Activated T-helper 17 cell treated with anti-CD3 and anti-CD28 coated beads, Interleukin-2, amount 50 U/mL, for 72 hours (primary cell): ENCODE measurements around the gene TAF15. TPM values are rescaled to one million over a fixed set of nuclear protein-coding genes. Genes with fewer than 3 reads are reported as not detected.

ENCODE experiments used
- ATAC-seq: fragments of 150-1000 bp; cut with Tn5 transposase; replicated peaks from 2 replicates; pipeline ENCODE4 v1.10.0; 2021; ENCODE audit warnings: mild to moderate bottlenecking, moderate library complexity
- H3K27ac Mint-ChIP-seq: one replicate; pipeline ENCODE4 v1.8.0; 2022; ENCODE audit warnings: mixed read lengths
- H3K27me3 Mint-ChIP-seq: one replicate; pipeline ENCODE4 v1.8.0; 2022; ENCODE audit warnings: mixed read lengths
- H3K36me3 Mint-ChIP-seq: one replicate; pipeline ENCODE4 v1.8.0; 2022; ENCODE audit warnings: low read depth, mild to moderate bottlenecking, mixed read lengths
- H3K4me1 Mint-ChIP-seq: one replicate; pipeline ENCODE4 v1.8.0; 2022; ENCODE audit warnings: mixed read lengths
- H3K4me3 Mint-ChIP-seq: one replicate; pipeline ENCODE4 v1.8.0; 2022; ENCODE audit warnings: mild to moderate bottlenecking, mixed read lengths
- H3K9me3 Mint-ChIP-seq: one replicate; pipeline ENCODE4 v1.8.0; 2022; ENCODE audit warnings: mixed read lengths
- total RNA-seq, 2 donors: library from RNA; stranded (reverse); gene quantifications; one replicate each; pipeline ENCODE4 v1.2.3, GENCODE V29; 2022

TAF15 gene
- total RNA-seq, 2 donors from 2014 or later = 240 to 282 TPM

DNA sequence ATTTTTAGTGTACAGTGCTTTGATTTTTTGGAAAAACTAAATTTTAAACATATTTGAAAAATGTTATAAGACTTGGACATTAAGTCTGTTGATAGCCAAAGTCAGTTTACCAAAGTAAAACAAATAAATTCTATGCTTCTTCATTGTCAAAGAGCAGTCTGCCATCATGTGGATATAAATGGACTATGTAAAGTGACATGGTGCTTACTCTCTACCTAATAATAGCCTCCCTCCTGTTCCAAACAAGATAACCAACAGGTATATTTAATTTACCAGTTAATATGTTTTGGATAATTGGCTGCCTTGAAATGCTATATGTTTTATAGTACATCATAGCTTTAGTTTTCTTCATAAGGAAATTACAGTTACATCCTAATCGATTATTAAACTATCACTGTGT is 15.9 kb downstream of the TAF15 start:
- no peaks in the 10 kb centered on the region for H3K9me3 Mint-ChIP-seq
- H3K4me1 Mint-ChIP-seq = peaks cover 7% of the 10 kb centered on the region
- H3K4me3 Mint-ChIP-seq = no peak overlapping the region
- H3K27me3 Mint-ChIP-seq = no peaks in the 10 kb centered on the region
- no peak overlapping the region for H3K27ac Mint-ChIP-seq
- ATAC-seq = no peak
- H3K36me3 Mint-ChIP-seq = peaks cover 98% of the 10 kb centered on the region

- H3K9me3 Mint-ChIP-seq = no peaks in the 10 kb centered on the region
- no peak for ATAC-seq
- peak overlapping the region; percentile 5 for H3K27ac Mint-ChIP-seq
- H3K36me3 Mint-ChIP-seq = peaks cover 98% of the 10 kb centered on the region
- H3K4me1 Mint-ChIP-seq = peaks cover 4% of the 10 kb centered on the region
- no peak overlapping the region for H3K4me3 Mint-ChIP-seq
- H3K27me3 Mint-ChIP-seq = no peaks in the 10 kb centered on the region
These were observed 31.8 kb downstream of the TAF15 start for GRCh38 chr17:35841101-35841500.

GRCh38 chr17:35841505-35841904 is 32.2 kb downstream of the TAF15 start:
- no peaks in the 10 kb centered on the region for H3K27me3 Mint-ChIP-seq
- no peak overlapping the region for H3K27ac Mint-ChIP-seq
- no peaks in the 10 kb centered on the region for H3K9me3 Mint-ChIP-seq
- H3K4me3 Mint-ChIP-seq = no peak overlapping the region
- peaks cover 4% of the 10 kb centered on the region for H3K4me1 Mint-ChIP-seq
- peaks cover 98% of the 10 kb centered on the region for H3K36me3 Mint-ChIP-seq
- ATAC-seq = no peak

GRCh38 chr17:35842239-35842638 is 33.0 kb downstream of the TAF15 start:
- no peaks in the 10 kb centered on the region for H3K27me3 Mint-ChIP-seq
- ATAC-seq = no peak
- H3K9me3 Mint-ChIP-seq = no peaks in the 10 kb centered on the region
- H3K4me1 Mint-ChIP-seq = peaks cover 4% of the 10 kb centered on the region
- no peak overlapping the region for H3K27ac Mint-ChIP-seq
- no peak overlapping the region for H3K4me3 Mint-ChIP-seq
- H3K36me3 Mint-ChIP-seq = peaks cover 98% of the 10 kb centered on the region

GRCh38 chr17:35843698-35844097 is 34.4 kb downstream of the TAF15 start:
- Mint-ChIP-seq H3K4me3 (no peak overlapping the region), H3K4me1 (peaks cover 4% of the 10 kb centered on the region), H3K27ac (peak overlapping the region; percentile 30), H3K36me3 (peaks cover 98% of the 10 kb centered on the region), H3K9me3 (no peaks in the 10 kb centered on the region), H3K27me3 (no peaks in the 10 kb centered on the region)
- ATAC-seq = no peak

DNA sequence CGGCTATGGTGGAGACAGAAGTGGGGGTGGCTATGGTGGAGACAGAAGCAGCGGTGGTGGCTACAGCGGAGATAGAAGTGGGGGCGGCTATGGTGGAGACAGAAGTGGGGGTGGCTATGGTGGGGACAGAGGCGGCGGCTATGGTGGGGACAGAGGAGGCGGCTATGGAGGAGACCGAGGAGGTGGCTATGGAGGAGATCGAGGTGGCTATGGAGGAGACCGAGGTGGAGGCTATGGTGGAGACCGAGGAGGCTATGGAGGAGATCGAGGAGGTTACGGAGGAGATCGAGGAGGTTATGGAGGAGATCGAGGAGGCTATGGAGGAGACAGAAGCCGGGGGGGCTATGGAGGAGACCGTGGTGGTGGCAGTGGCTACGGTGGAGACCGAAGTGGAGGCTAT is 35.3 kb downstream of the TAF15 start:
- Mint-ChIP-seq H3K36me3 (peaks cover 100% of the 10 kb centered on the region), H3K9me3 (no peaks in the 10 kb centered on the region), H3K27ac (no peak overlapping the region), H3K4me3 (no peak overlapping the region), H3K4me1 (peaks cover 7% of the 10 kb centered on the region), H3K27me3 (no peaks in the 10 kb centered on the region)
- ATAC-seq = no peak

DNA sequence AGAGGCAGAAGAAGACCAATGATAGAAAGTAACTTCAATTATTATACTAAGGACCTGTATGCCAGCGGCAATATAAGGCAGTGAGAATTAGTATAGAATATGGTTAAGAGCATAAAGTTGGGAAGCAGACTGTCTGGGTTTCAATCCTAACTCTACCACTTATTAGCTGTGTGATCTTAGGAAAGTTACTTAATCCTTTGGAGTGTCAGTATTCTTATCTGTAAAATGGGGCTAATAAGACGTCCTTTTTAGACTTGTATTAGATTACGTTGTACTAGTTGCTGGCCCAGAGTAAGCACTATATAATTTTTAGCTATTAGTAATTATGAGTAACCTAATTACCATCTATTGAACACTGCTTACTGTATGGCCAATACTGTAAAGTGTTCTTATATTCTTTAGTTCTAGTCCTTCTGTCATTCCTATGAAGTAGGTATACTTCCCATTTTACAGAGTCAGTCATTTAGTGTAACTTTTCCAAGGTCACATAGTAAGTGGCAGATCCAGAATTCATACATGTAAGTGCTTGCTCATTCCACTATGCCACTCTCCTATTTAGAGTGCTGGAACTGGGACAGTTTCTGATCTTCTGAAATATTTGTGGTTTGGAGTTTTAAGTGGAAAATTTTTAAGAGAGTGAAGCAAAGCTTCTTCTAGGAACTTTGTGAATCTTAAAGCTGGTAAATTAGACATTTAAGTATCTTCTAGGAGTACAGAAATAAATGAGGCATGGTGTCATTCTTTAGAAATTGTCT is 36.9 kb downstream of the TAF15 start:
- Mint-ChIP-seq H3K27ac (peak overlapping the region; percentile 20), H3K27me3 (no peaks in the 10 kb centered on the region), H3K4me3 (no peak overlapping the region), H3K9me3 (no peaks in the 10 kb centered on the region), H3K4me1 (peaks cover 12% of the 10 kb centered on the region), H3K36me3 (peaks cover 97% of the 10 kb centered on the region)
- ATAC-seq = peak; percentile 13

- H3K27me3 Mint-ChIP-seq = no peaks in the 10 kb centered on the region
- no peak for ATAC-seq
- no peak overlapping the region for H3K4me3 Mint-ChIP-seq
- peaks cover 94% of the 10 kb centered on the region for H3K36me3 Mint-ChIP-seq
- peak overlapping the region; percentile 20 for H3K27ac Mint-ChIP-seq
- no peaks in the 10 kb centered on the region for H3K9me3 Mint-ChIP-seq
- peaks cover 15% of the 10 kb centered on the region for H3K4me1 Mint-ChIP-seq
These were observed 37.7 kb downstream of the TAF15 start for GRCh38 chr17:35847006-35847405.

DNA sequence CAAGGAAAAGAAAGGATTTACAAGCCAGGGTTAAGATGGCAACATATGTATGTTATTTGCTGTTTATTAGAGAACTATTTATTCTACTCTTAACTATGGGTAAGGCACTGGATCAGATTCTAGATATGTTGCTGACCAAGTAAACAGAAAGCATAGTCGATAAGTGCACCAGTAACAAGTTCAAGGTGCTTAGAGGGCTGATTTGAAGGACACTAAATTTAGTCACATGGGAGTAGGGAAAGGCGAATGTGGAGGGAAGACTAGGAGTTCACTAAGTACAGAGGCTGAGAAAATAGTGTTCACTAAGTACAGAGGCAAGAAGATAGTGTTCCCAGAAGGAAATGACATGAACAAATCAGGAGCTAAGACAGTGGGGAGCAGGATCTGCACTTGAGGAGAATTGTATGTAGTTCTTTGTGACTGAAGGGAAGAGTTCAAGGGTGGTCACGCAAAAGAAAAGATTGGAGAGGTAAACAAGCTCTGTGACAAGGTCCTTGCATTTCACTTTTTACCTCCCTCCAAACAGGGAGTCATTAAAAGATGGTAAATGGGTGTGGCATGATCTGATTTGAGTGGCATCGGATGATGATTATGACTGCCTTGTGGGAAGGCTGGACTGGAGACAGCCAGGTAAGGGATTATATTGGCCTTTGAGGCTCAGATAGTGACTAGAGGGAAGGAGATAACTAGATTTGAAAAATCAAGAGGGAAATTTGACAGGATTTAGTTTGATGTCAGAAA is 38.5 kb downstream of the TAF15 start:
- Mint-ChIP-seq H3K27me3 (no peaks in the 10 kb centered on the region), H3K36me3 (peaks cover 93% of the 10 kb centered on the region), H3K27ac (no peak overlapping the region), H3K9me3 (no peaks in the 10 kb centered on the region), H3K4me1 (peaks cover 15% of the 10 kb centered on the region), H3K4me3 (no peak overlapping the region)
- no peak for ATAC-seq

DNA sequence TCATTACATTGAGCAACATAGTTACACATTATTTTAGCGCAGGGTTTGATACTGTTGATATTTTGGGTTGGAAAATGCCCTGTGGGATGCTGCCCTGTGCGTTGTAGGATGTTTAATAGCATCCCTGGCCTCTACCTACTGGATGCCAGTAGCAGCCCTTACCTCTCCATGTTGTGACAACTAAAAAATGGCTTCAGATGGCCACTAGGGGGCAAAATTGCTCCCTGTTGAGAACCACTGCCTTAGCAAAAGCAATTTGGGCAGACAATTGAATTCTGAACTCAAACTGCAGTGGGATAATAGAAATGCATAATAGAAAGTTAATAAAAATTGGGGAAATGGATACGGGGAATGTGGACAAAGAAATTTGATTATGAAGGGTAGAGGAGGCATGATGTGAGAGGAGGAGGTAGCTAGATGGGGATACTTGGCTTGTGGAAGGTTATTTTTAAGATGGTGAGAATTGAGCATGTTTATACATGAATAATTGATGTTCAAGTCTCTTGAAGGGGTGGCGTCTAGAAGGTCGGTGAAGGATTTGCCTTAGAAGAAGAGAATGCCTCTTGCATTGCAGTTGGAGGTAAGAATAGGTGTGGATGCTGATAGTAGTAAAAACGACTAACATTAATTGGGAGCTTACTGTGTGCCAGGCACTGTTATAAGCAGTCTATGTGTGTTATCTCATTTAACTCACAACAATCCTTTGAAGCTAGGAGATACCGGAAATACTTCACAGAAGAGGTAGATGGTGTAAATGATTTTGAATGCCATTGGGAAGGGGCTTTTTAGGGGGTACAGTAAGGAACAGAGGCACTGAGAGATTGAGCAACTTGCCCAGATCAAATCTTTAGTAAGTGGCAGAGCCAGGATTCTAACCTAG is 40.4 kb downstream of the TAF15 start:
- no peaks in the 10 kb centered on the region for H3K9me3 Mint-ChIP-seq
- H3K4me3 Mint-ChIP-seq = no peak overlapping the region
- no peaks in the 10 kb centered on the region for H3K27me3 Mint-ChIP-seq
- H3K27ac Mint-ChIP-seq = peak overlapping the region; percentile 13
- H3K36me3 Mint-ChIP-seq = peaks cover 83% of the 10 kb centered on the region
- peaks cover 11% of the 10 kb centered on the region for H3K4me1 Mint-ChIP-seq
- ATAC-seq = peak; percentile 81

GRCh38 chr17:35855965-35856364 is 46.7 kb downstream of the TAF15 start:
- H3K36me3 Mint-ChIP-seq = peaks cover 23% of the 10 kb centered on the region
- no peak for ATAC-seq
- no peaks in the 10 kb centered on the region for H3K27me3 Mint-ChIP-seq
- no peak overlapping the region for H3K4me3 Mint-ChIP-seq
- no peak overlapping the region for H3K27ac Mint-ChIP-seq
- no peaks in the 10 kb centered on the region for H3K9me3 Mint-ChIP-seq
- H3K4me1 Mint-ChIP-seq = peaks cover 10% of the 10 kb centered on the region

DNA sequence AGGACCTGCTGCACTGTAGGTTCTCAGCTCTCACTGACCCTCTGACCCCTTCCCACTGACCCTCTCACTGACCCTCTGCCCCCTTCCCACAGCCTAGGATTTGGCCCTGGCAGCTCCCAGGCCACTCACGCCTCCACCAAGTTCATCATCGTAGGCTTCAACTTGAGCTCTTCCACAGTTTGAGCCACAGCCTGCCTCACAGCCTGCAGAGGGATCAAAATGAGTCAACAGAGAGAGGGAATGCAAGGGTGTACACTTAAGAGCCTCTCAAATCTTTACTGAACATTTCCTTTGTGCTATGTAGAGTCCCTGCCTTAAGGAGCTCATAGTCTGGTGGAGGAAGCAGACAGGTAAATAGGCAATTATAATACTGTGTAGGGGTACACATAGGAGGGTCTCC is 47.3 kb downstream of the TAF15 start:
- Mint-ChIP-seq H3K4me3 (no peak overlapping the region), H3K27ac (peak overlapping the region; percentile 40), H3K9me3 (no peaks in the 10 kb centered on the region), H3K4me1 (peaks cover 5% of the 10 kb centered on the region), H3K27me3 (no peaks in the 10 kb centered on the region), H3K36me3 (peaks cover 16% of the 10 kb centered on the region)
- ATAC-seq = peak; percentile 83

DNA sequence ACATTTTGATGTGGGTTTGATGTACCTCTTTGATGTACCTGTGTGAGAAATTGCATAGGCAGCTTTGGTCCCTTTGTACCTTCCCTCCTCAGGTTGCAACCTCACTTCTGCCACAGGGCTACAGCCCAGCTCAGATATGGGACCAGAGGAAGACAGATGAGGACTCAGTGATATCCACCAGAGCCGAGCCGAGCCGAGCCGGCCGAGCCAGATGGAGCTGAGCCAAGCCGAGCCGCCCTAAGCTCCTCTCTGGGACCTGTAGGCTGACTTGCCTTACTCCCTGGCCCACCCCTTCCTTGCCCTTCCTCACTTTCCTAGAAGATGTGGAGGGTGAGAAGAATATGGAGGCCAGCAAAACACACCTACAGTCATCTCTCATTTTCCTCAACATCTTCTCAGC is 55.6 kb downstream of the TAF15 start:
- no peak overlapping the region for H3K4me3 Mint-ChIP-seq
- no peaks in the 10 kb centered on the region for H3K27me3 Mint-ChIP-seq
- H3K4me1 Mint-ChIP-seq = peaks cover 13% of the 10 kb centered on the region
- H3K9me3 Mint-ChIP-seq = no peaks in the 10 kb centered on the region
- H3K27ac Mint-ChIP-seq = peak overlapping the region; percentile 63
- ATAC-seq = no peak
- no peaks in the 10 kb centered on the region for H3K36me3 Mint-ChIP-seq
